ENCODE results near the gene MAPK12. TPM values are rescaled to one million over a fixed set of nuclear protein-coding genes. Genes with fewer than 3 reads are reported as not detected.
A peak's percentile ranks its signal among the peaks of the same experiment; 100 is the strongest.
"Not testable (repeated sequence)": the region's sequence is repeated elsewhere in the genome, so short reads cannot be mapped to it uniquely, and the experiment has no call there.

The MAPK12 gene
- total and polyA plus RNA-seq, 2 donors (not counting 1 experiment from before 2014, with no cell fraction given): 6.5 to 7.8 TPM

DNA sequence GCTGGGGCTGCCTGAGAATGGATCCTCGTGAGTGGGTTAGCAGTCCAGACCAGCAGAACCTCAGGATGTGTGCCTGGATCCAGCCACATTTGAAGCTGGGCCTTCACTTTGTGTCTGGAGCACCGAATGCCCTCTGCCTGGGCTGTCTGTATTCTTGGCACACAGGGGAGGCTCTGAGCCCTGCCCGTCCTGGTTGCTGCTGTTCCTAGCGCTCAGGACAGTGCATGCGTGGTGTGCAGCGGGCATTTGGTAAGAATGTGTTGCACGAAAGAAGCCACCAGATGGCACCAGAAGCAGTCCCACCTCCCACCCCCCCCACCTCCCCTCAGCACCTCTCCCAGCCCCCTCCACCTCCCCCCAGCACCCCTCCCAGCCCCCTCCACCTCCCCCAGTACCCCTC lies 12.8 kb upstream of the MAPK12 start:
- TF ChIP-seq, protein P1, sequence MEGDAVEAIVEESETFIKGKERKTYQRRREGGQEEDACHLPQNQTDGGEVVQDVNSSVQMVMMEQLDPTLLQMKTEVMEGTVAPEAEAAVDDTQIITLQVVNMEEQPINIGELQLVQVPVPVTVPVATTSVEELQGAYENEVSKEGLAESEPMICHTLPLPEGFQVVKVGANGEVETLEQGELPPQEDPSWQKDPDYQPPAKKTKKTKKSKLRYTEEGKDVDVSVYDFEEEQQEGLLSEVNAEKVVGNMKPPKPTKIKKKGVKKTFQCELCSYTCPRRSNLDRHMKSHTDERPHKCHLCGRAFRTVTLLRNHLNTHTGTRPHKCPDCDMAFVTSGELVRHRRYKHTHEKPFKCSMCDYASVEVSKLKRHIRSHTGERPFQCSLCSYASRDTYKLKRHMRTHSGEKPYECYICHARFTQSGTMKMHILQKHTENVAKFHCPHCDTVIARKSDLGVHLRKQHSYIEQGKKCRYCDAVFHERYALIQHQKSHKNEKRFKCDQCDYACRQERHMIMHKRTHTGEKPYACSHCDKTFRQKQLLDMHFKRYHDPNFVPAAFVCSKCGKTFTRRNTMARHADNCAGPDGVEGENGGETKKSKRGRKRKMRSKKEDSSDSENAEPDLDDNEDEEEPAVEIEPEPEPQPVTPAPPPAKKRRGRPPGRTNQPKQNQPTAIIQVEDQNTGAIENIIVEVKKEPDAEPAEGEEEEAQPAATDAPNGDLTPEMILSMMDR (IDR thresholded peaks at IDR 0.05): peak; percentile 39
- TF ChIP-seq EZH2 (IDR thresholded peaks at IDR 0.05; ENCODE audit: borderline replicate concordance, insufficient read depth, low read depth, low read length, poor library complexity, severe bottlenecking): no peak
- ChIA-PET CTCF (interaction anchor here (1.0 to 1.8 kb wide), 6 partner anchors 19 to 68 kb away, joined by 3 to 6 read pairs (median 4); partner anchors contain the start of gene HDAC10), POLR2A (no interaction called here)
- Mint-ChIP-seq H3K27ac (no peak overlapping the region), H3K4me1 (peaks cover 13% of the 10 kb centered on the region), H3K4me3 (no peak overlapping the region), H3K27me3 (no peaks in the 10 kb centered on the region), H3K9me3 (ENCODE audit: insufficient read depth) (no peaks in the 10 kb centered on the region)
- no peak overlapping the region for H3K9ac ChIP-seq (ENCODE audit: low read length)
- H4K20me1 ChIP-seq (ENCODE audit: control insufficient read depth, insufficient read depth, low read length, poor library complexity, severe bottlenecking): peaks cover 11% of the 10 kb centered on the region
- peaks cover 16 to 25% of the 10 kb centered on the region in 2 donors for H3K4me1 ChIP-seq (ENCODE audit: control insufficient read depth in 2 of 2, insufficient read depth in 2 of 2, low read length in 2 of 2)
- 37% methylated on average over 3 of the region's 7 CpGs for WGBS (ENCODE audit: insufficient coverage)
- H3K27me3 ChIP-seq (replicated peaks in 1 of 4; ENCODE audit: control extremely low read depth in 1 of 4, control insufficient read depth in 3 of 4, insufficient read depth in 4 of 4, low read length in 3 of 4): peaks cover 0 to 18% (median 4%) of the 10 kb centered on the region in 4 experiments
- intact Hi-C loops (cut with micrococcal nuclease): loop anchor here (1.0 kb wide), 1 partner anchor 68 kb away; no protein-coding TSS in a partner anchor
- peak; percentile 75 for DNase-seq
- H3K36me3 ChIP-seq (replicated peaks in 1 of 2; ENCODE audit: control extremely low read depth in 1 of 2, control insufficient read depth in 1 of 2, extremely low read depth in 1 of 2, insufficient read depth in 2 of 2, low read length in 1 of 2): no peaks in the 10 kb centered on the region
- no peak overlapping the region for H3K4me3 ChIP-seq (ENCODE audit: control extremely low read depth in 1 of 5, extremely low read depth in 1 of 5, insufficient read depth in 1 of 5, low read depth in 2 of 5, low read length in 4 of 5)
- no peak overlapping the region for H2AFZ ChIP-seq (ENCODE audit: insufficient read depth, low read depth, low read length, poor library complexity, severe bottlenecking)
- H3K27ac ChIP-seq (ENCODE audit: low read length in 2 of 2): no peak overlapping the region
- H3K79me2 ChIP-seq (ENCODE audit: control insufficient read depth, insufficient read depth, low read length): no peaks in the 10 kb centered on the region
- ATAC-seq (ENCODE audit: low read depth): peak; percentile 18
- no peak overlapping the region for H3K4me2 ChIP-seq (replicated peaks; ENCODE audit: low read depth, low read length, poor library complexity, severe bottlenecking)
- no peaks in the 10 kb centered on the region for H3K9me3 ChIP-seq (ENCODE audit: control extremely low read depth in 1 of 3, control insufficient read depth in 2 of 3, insufficient read depth in 1 of 3, low read length in 2 of 3)

DNA sequence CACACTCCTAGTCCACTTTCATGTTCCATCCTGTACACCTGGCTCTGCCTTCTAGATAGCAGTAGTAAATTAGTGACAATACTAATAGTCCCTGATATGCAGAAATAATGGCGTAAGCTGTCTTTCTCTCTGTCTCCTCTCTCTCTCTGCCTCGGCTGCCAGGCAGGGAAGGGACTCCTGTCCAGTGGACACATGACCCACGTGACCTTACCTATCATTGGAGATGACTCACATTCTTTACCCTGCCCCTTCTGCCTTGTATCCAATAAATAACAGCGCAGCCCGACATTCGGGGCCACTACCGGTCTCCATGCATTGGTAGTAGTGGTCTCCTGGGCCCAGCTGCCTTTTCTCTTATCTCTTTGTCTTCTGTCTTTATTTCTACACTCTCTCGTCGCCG lies 12.3 kb upstream of the MAPK12 start:
- H3K9me3 Mint-ChIP-seq (ENCODE audit: insufficient read depth); H3K9ac ChIP-seq (ENCODE audit: low read length); H3K36me3 ChIP-seq (replicated peaks in 1 of 2; ENCODE audit: control extremely low read depth in 1 of 2, control insufficient read depth in 1 of 2, extremely low read depth in 1 of 2, insufficient read depth in 2 of 2, low read length in 1 of 2); H3K79me2 ChIP-seq (ENCODE audit: control insufficient read depth, insufficient read depth, low read length); H3K9me3 ChIP-seq (ENCODE audit: control extremely low read depth in 1 of 3, control insufficient read depth in 2 of 3, insufficient read depth in 1 of 3, low read length in 2 of 3); H3K27ac Mint-ChIP-seq; ATAC-seq (ENCODE audit: low read depth); H3K4me2 ChIP-seq (replicated peaks; ENCODE audit: low read depth, low read length, poor library complexity, severe bottlenecking); H3K4me3 ChIP-seq (ENCODE audit: control extremely low read depth in 1 of 5, extremely low read depth in 1 of 5, insufficient read depth in 1 of 5, low read depth in 2 of 5, low read length in 4 of 5); H3K4me3 Mint-ChIP-seq; DNase-seq; H2AFZ ChIP-seq (ENCODE audit: insufficient read depth, low read depth, low read length, poor library complexity, severe bottlenecking); POLR2A ChIA-PET; H3K27me3 Mint-ChIP-seq; H3K27ac ChIP-seq (ENCODE audit: low read length in 2 of 2): not testable (repeated sequence)
- peaks cover 13% of the 10 kb centered on the region for H3K4me1 Mint-ChIP-seq
- Histone ChIP-seq H3K27me3 (replicated peaks in 1 of 4; ENCODE audit: control extremely low read depth in 1 of 4, control insufficient read depth in 3 of 4, insufficient read depth in 4 of 4, low read length in 3 of 4) (peaks cover 0 to 23% (median 6%) of the 10 kb centered on the region in 4 experiments), H4K20me1 (ENCODE audit: control insufficient read depth, insufficient read depth, low read length, poor library complexity, severe bottlenecking) (peaks cover 11% of the 10 kb centered on the region), H3K4me1 (ENCODE audit: control insufficient read depth in 2 of 2, insufficient read depth in 2 of 2, low read length in 2 of 2) (peaks cover 16 to 28% of the 10 kb centered on the region in 2 donors)
- WGBS (ENCODE audit: insufficient coverage): 95% methylated on average over 6 of the region's 10 CpGs
- intact Hi-C loops (cut with micrococcal nuclease): loop anchor here (1.0 kb wide), 1 partner anchor 69 kb away; no protein-coding TSS in a partner anchor
- CTCF ChIA-PET: interaction anchor here (1.0 to 1.8 kb wide), 7 partner anchors 19 to 68 kb away, joined by 3 to 6 read pairs (median 4); partner anchors contain the start of genes HDAC10 and TUBGCP6

DNA sequence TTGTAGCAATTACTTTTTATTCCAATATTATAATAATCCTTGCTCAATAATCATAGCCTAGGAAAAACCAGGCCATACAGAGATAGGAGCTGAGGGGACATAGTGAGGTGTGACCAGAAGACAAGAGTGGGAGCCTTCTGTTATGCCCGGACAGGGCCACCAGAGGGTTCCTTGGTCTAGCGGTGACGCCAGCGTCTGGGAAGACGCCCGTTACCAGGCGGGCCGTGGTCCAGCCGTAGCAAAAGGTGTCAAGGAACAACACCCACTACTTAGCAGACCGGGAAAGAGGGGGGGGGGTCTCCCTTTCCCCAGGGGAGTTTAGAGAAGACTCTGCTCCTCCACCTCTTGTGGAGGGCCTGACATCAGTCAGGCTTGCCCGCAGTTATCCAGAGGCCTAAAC lies 11.9 kb upstream of the MAPK12 start:
- H3K9me3 Mint-ChIP-seq (ENCODE audit: insufficient read depth); H3K4me3 ChIP-seq (ENCODE audit: control extremely low read depth in 1 of 5, extremely low read depth in 1 of 5, insufficient read depth in 1 of 5, low read depth in 2 of 5, low read length in 4 of 5); H3K4me3 Mint-ChIP-seq; H3K27ac Mint-ChIP-seq; H3K9ac ChIP-seq (ENCODE audit: low read length); H2AFZ ChIP-seq (ENCODE audit: insufficient read depth, low read depth, low read length, poor library complexity, severe bottlenecking); POLR2A ChIA-PET; ATAC-seq (ENCODE audit: low read depth); H3K9me3 ChIP-seq (ENCODE audit: control extremely low read depth in 1 of 3, control insufficient read depth in 2 of 3, insufficient read depth in 1 of 3, low read length in 2 of 3); H3K36me3 ChIP-seq (replicated peaks in 1 of 2; ENCODE audit: control extremely low read depth in 1 of 2, control insufficient read depth in 1 of 2, extremely low read depth in 1 of 2, insufficient read depth in 2 of 2, low read length in 1 of 2); DNase-seq; H3K27ac ChIP-seq (ENCODE audit: low read length in 2 of 2); intact Hi-C loops (cut with micrococcal nuclease); H3K27me3 Mint-ChIP-seq; H3K4me2 ChIP-seq (replicated peaks; ENCODE audit: low read depth, low read length, poor library complexity, severe bottlenecking); H3K79me2 ChIP-seq (ENCODE audit: control insufficient read depth, insufficient read depth, low read length): not testable (repeated sequence)
- H3K4me1 ChIP-seq (ENCODE audit: control insufficient read depth in 2 of 2, insufficient read depth in 2 of 2, low read length in 2 of 2): peaks cover 16 to 29% of the 10 kb centered on the region in 2 donors
- H3K27me3 ChIP-seq (replicated peaks in 1 of 4; ENCODE audit: control extremely low read depth in 1 of 4, control insufficient read depth in 3 of 4, insufficient read depth in 4 of 4, low read length in 3 of 4): peaks cover 0 to 23% (median 7%) of the 10 kb centered on the region in 4 experiments
- peaks cover 16% of the 10 kb centered on the region for H3K4me1 Mint-ChIP-seq
- WGBS (ENCODE audit: insufficient coverage): 83% methylated on average over 1 of the region's 11 CpGs
- CTCF ChIA-PET: interaction anchor here (0.6 to 2.0 kb wide), 9 partner anchors 18 to 69 kb away, joined by 3 to 6 read pairs (median 5); partner anchors contain the start of genes HDAC10 and TUBGCP6
- H4K20me1 ChIP-seq (ENCODE audit: control insufficient read depth, insufficient read depth, low read length, poor library complexity, severe bottlenecking): peaks cover 11% of the 10 kb centered on the region

Data from B cell (primary cell).